Ovary (tissue), 3 donors: ENCODE measurements around the gene ACTG1.

ENCODE experiments used
- CTCF ChIP-seq, 3 donors: fragments of 450-650 bp in 2 of 3; fragments of 200-600 bp in 1 of 3; IDR thresholded peaks; one replicate each; pipeline versions ENCODE4 v1.5.1 to v1.8.0; 2016 to 2022; ENCODE audit warnings: antibody characterized with exemption in 3 of 3, mild to moderate bottlenecking in 1 of 3
- EP300 ChIP-seq: sonication (generic); formaldehyde crosslinking; IDR thresholded peaks from one replicate; pipeline ENCODE4 v1.6.1; 2017; ENCODE audit warnings: antibody characterized with exemption
- POLR2A ChIP-seq: fragments of 450-650 bp; IDR thresholded peaks from one replicate; pipeline ENCODE4 v1.6.1; 2017; ENCODE audit warnings: antibody characterized with exemption, mild to moderate bottlenecking, moderate library complexity
- donor health status: DM: no; HTN: no; CAD: no.

DNA sequence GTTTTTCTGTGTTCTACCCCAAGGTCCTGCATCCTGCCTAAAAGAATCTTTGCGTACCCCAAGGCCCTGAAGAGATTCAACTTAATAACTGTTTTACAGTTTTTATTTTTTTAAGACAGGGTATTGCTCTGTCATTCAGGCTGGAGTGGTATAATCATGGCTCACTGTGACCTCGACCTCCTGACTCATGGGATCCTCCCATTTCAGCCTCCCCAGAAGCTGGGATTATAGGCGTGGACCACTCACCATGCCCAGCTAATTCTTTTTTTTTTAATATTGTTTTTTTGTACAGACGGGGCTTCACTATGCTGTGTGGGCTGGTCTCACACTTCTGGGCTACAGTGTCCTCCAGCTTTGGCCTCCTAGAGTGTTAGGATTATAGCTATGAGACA, 48.9 kb upstream of the ACTG1 start:
- TF ChIP-seq CTCF (IDR thresholded peaks at IDR 0.05), result no peak
- no peak for TF ChIP-seq POLR2A
- no peak for TF ChIP-seq EP300
